Mucosa of descending colon (tissue), 3 donors: Measurements from ENCODE around the gene DPP6. TPM values are rescaled to one million over a fixed set of nuclear protein-coding genes. Genes with fewer than 3 reads are reported as not detected.

ENCODE experiments used
- ATAC-seq: fragments of 200-7000 bp; cut with Tn5 transposase; one replicate; pipeline ENCODE4 v1.9.1; 2020; ENCODE audit warnings: mild to moderate bottlenecking, moderate library complexity
- DNase-seq, 3 donors: peaks; one replicate each; pipeline ENCODE4 v3.0.0-alpha.2; 2020
- H3K36me3 ChIP-seq: fragments of 200-600 bp; one replicate; pipeline ENCODE4 v1.8.0; 2021; ENCODE audit warnings: low read depth, mild to moderate bottlenecking
- H3K4me1 ChIP-seq: fragments of 200-600 bp; one replicate; pipeline ENCODE4 v1.8.0; 2021; ENCODE audit warnings: low read depth, mild to moderate bottlenecking
- H3K4me3 ChIP-seq: fragments of 200-600 bp; one replicate; pipeline ENCODE4 v1.8.0; 2021; ENCODE audit warnings: mild to moderate bottlenecking
- H3K9me3 ChIP-seq: fragments of 200-600 bp; one replicate; pipeline ENCODE4 v1.8.0; 2021; ENCODE audit warnings: mild to moderate bottlenecking
- CTCF ChIP-seq: fragments of 200-600 bp; IDR thresholded peaks from one replicate; pipeline ENCODE4 v1.8.0; 2022; ENCODE audit warnings: antibody characterized with exemption, mild to moderate bottlenecking
- intact Hi-C, 2 donors: fragments of 100-400 bp; cut with DNase I in 1 of 2; cut with micrococcal nuclease in 1 of 2; formaldehyde crosslinking; loops; one replicate each; pipeline versions ENCODE4 v1.11.0 to v1.11.1; 2022; cut with DNase I, micrococcal nuclease
- total RNA-seq, 3 donors: library from RNA; stranded (reverse); fragmentation: NEBNext Ultra II Directional in 2 of 3; extraction: Animal tissue kit (Norgen Biotek cat#: 25700) in 2 of 3; gene quantifications; one replicate each; pipeline versions ENCODE4 v1.2.1 to v1.2.4, GENCODE V29; 2021 to 2023
- donor health status: DM: no; HTN: no; CAD: no; lungs with moderate emphysema.
- donor health status: DM: no; HTN: no; CAD: no.
- donor health status: DM: no; HTN: yes; CAD: no.

The DPP6 gene
- total RNA-seq, 3 donors from 2014 or later: 1.3 to 33.8 (median 1.5) TPM

- intact Hi-C loops: no loop called here
- H3K36me3 ChIP-seq: no peaks in the 10 kb centered on the region
- H3K4me3 ChIP-seq: no peak overlapping the region
- H3K4me1 ChIP-seq: no peaks in the 10 kb centered on the region
- TF ChIP-seq CTCF: no peak
- no peaks in the 10 kb centered on the region for H3K9me3 ChIP-seq
- ATAC-seq (peak; percentile 44), DNase-seq (no peak)
Measured at GRCh38 chr7:154540596-154540995, 488.4 kb downstream of the DPP6 start.

GRCh38 chr7:154541606-154542005 lies 489.4 kb downstream of the DPP6 start:
- DNase-seq (no peak), ATAC-seq (no peak)
- Histone ChIP-seq H3K4me3 (no peak overlapping the region), H3K4me1 (no peaks in the 10 kb centered on the region), H3K9me3 (no peaks in the 10 kb centered on the region), H3K36me3 (no peaks in the 10 kb centered on the region)
- intact Hi-C loops: no loop called here
- TF ChIP-seq CTCF: no peak

GRCh38 chr7:154546946-154547587 lies 494.9 kb downstream of the DPP6 start:
- no peak for DNase-seq
- no peak for TF ChIP-seq CTCF
- H3K4me1 ChIP-seq: no peaks in the 10 kb centered on the region
- no peaks in the 10 kb centered on the region for H3K36me3 ChIP-seq
- no peaks in the 10 kb centered on the region for H3K9me3 ChIP-seq
- H3K4me3 ChIP-seq: no peak overlapping the region
- no peak for ATAC-seq
- intact Hi-C loops: no loop called here

GRCh38 chr7:154553711-154554265 lies 501.6 kb downstream of the DPP6 start:
- Histone ChIP-seq H3K4me3 (no peak overlapping the region), H3K4me1 (no peaks in the 10 kb centered on the region), H3K36me3 (no peaks in the 10 kb centered on the region), H3K9me3 (no peaks in the 10 kb centered on the region)
- DNase-seq (no peak), ATAC-seq (no peak)
- TF ChIP-seq CTCF: no peak
- intact Hi-C loops: no loop called here

- DNase-seq: no peak
- ATAC-seq: no peak
- no peak for TF ChIP-seq CTCF
Measured at GRCh38 chr7:154559454-154559853, 507.3 kb downstream of the DPP6 start.

More at GRCh38 chr7:154559454-154559853, 507.3 kb downstream of the DPP6 start:
- Histone ChIP-seq H3K36me3 (no peaks in the 10 kb centered on the region), H3K9me3 (no peaks in the 10 kb centered on the region), H3K4me3 (no peak overlapping the region), H3K4me1 (no peaks in the 10 kb centered on the region)
- intact Hi-C loops: no loop called here
